Cardiac septum (tissue), 1 donor: Measurements from ENCODE around the gene EPM2A. TPM values are rescaled to one million over a fixed set of nuclear protein-coding genes. Genes with fewer than 3 reads are reported as not detected.

Experiments
- DNase-seq: peaks from one replicate; pipeline ENCODE4 v3.0.0-alpha.2; 2020; ENCODE audit warnings: low spot score
- intact Hi-C: fragments of 100-400 bp; cut with DNase I; formaldehyde crosslinking; loops from one replicate; pipeline ENCODE4 v1.14.0; 2022
- total RNA-seq: library from RNA; stranded (reverse); fragmentation: NEBNext Ultra II Directional; extraction: Animal tissue kit (Norgen Biotek cat#: 25700); gene quantifications from one replicate; pipeline ENCODE4 v1.2.1, GENCODE V29; 2021
- donor health status: DM: no; HTN: no; CAD: no.

Gene EPM2A
- total RNA-seq, 1 donor from 2014 or later, result 42.9 TPM

DNA sequence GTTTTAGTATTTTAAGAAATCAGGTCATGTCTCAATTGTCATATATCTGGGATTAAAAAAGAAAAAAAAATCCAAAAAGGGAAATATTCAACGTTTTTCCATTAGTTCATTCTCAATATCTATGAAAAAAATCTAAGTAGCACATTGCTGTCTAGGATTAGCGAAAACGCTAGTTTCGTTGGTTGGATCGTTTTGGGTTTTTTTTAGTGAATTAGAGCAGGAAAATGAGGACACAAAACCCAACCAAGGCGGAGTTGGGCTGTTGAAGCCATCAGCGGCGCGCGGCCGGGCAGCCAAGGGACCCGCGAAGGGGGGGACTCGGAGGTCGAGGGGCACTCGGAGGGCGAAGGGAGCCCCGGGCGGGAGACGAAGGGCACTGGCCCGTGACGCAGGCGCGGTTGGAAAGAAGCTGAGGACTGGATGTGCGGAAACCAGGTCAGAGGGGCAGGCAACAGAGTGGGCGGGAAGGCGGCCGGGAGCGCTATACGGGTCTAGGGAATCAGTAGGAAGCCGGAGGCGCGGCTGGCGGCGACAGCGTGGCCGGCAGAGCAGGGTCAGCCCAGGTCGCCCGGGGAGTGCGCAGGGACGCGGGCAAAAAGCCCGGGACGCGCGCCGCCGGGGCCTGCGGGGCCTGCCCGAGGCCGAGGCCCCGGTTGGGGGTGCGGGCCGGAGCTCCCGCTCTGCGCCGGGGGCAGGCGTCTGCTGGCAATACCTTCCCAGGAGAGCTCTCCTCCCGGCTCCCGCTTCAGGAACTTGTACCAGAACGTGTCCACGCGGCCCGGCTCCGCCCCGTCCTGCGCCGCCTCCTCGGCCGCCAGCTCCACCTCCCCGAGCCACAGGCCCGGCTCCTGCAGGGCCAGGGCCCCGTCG, 599 bp downstream of the EPM2A start:
- peak; percentile 95 for DNase-seq
- intact Hi-C loops, result loop anchor here (1.0 to 10.0 kb wide), 2 partner anchors 80 to 150 kb away; partner anchors contain the start of gene FBXO30

DNA sequence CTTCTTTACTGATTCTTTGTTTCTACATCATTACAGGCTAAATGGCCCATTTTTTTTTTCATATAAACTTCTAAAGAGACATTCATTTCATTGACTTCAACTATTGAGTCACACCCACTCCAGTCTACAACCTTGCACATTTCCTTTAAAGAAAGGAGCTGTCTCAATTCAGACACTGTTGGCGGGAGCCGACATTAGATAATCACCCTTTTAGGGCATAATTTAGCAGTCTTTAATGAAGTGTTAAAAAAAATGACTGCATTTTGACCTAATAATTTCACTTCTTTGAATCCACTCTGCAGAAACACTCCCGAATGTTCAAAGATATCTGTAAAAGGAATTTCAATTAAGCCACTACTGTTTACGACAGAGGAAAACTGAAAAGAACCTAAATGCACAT, 1.5 kb downstream of the EPM2A start:
- no peak for DNase-seq
- intact Hi-C loops, result loop anchor here (10.0 kb wide), 1 partner anchor 151 kb away; no protein-coding TSS in a partner anchor

- intact Hi-C loops, result loop anchor here (10.0 kb wide), 1 partner anchor 152 kb away; no protein-coding TSS in a partner anchor
- DNase-seq, result no peak
These were observed 2.1 kb downstream of the EPM2A start for GRCh38 chr6:145733207-145733606.

DNA sequence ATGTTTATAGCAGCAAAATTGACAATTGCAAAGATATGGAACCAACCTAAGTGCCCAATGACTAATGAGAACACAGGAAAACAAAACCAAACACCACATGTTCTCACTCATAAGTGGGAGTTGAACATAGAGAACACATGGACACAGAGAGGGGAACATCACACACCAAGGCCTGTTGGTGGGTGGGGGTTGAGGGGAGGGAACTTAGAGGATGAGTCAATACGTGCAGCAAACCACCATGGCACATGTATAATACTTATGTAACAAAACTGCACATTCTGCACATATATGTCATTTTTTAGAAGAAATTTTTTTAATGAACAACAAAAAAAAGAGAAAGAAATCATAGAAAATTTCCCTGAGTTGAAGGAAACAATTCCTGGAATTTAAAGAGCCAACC, 3.9 kb downstream of the EPM2A start:
- DNase-seq, result no peak

GRCh38 chr6:145729887-145730286, 5.4 kb downstream of the EPM2A start:
- DNase-seq, result no peak
- intact Hi-C loops, result loop anchor here (10.0 kb wide), 1 partner anchor 155 kb away; no protein-coding TSS in a partner anchor

More for the DNA sequence above, 3.9 kb downstream of the EPM2A start:
- intact Hi-C loops, result loop anchor here (10.0 kb wide), 1 partner anchor 153 kb away; no protein-coding TSS in a partner anchor

- intact Hi-C loops, result no loop called here
These were observed 6.6 kb downstream of the EPM2A start for GRCh38 chr6:145728444-145729385.

GRCh38 chr6:145727817-145728388, 7.4 kb downstream of the EPM2A start:
- intact Hi-C loops, result no loop called here
- no peak for DNase-seq

More at GRCh38 chr6:145728444-145729385, 6.6 kb downstream of the EPM2A start:
- no peak for DNase-seq

DNA sequence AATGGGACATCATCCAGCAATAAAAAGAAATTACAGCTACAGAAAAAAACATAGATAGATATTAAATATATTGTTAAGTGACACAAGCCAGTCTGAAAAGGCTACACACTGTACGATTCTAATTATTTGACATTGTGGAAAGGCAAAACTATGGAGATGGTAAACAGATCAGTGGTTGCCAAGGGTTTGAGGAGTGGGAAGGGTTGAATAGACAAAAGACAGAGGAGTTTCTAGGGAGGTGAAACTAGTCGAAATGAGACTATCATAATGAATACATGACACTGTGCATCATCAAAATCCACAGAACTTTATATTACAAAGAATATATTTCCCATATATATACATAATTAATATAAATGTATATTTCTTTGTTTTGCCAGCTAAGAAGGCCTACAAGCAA, 9.8 kb downstream of the EPM2A start:
- no peak for DNase-seq
- intact Hi-C loops, result no loop called here

- intact Hi-C loops, result no loop called here
- no peak for DNase-seq
These were observed 11.7 kb downstream of the EPM2A start for GRCh38 chr6:145723646-145724045.

DNA sequence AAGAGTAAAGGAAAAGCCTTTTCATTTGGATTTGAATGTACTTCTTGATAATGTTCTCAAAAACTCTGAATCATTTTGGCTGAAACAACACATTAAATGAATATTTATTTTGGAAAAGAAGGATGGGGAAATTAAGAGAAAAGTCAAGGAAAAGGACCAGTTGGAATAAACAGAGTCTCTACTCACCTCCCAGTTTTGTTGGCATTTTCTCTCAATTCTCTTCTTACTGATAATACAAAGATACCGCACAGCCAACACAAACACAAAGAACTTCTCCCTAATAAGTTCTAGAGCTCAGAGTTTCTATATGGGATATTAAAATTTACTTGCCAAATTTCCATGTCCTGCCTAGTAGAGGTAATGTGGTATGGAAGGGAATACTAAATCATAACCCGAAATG, 13.1 kb downstream of the EPM2A start:
- DNase-seq, result no peak
- intact Hi-C loops, result no loop called here

DNA sequence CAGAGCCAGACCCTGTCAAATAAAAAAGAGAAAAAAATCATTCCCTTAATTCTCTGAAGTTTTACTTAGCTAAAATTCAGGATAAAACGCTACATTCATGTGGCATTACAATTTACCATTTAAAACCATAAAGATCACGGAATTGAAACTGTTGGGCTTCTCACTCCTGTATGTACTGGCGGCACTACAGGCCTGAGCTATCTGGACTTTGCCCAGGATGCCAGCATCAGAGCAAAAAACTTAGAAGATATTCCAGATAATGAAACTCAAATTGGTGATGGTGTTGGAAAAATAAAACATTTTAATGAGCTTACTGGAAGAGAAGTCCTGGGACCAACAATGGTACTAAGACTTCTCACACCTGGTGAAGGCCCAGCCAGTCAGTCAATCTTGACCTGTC, 14.2 kb downstream of the EPM2A start:
- intact Hi-C loops, result no loop called here
- DNase-seq, result no peak

GRCh38 chr6:145715426-145715825, 19.9 kb downstream of the EPM2A start:
- intact Hi-C loops, result no loop called here

GRCh38 chr6:145714731-145715130, 20.6 kb downstream of the EPM2A start:
- intact Hi-C loops, result no loop called here
- DNase-seq, result no peak

More at GRCh38 chr6:145715426-145715825, 19.9 kb downstream of the EPM2A start:
- no peak for DNase-seq

- no peak for DNase-seq
- intact Hi-C loops, result no loop called here
These were observed 21.5 kb downstream of the EPM2A start for GRCh38 chr6:145713773-145714172.

DNA sequence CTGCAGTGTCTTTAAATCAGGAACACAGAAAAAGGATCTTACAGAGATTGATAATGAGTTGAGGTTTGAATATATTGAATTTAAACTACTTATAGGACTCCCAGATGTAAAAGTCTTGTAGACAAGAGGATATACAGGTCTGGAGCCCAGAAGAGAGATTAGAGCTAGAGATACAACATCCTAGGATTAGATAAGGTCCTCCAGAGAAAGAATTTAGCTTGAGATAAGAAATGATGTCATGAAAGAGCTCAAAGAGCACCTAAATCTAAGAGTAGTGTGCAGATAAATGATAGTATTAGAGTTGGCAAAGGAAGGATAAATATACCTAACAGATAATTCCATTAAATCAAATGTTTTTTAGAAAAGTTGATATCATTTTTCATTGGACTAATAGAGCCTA, 23.9 kb downstream of the EPM2A start:
- DNase-seq, result no peak
- intact Hi-C loops, result no loop called here

DNA sequence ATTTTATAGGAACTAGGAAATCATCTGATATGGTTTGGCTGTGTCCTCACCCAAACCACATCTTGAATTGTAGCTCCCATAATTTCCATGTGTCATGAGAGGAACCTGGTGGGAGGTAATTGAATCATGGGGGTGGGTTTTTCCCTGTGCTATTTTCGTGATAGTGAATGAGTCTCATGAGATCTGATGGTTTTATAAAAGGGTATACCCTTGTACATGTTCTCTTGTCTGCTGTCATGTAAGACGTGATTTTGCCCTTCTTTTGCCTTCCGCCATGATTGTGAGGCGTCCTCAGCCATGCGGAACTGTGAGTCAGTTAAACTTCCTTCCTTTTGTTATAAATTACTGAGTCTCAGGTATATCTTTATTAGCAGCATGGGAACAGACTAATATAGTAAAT, 27.9 kb downstream of the EPM2A start:
- intact Hi-C loops, result no loop called here
- DNase-seq, result no peak

DNA sequence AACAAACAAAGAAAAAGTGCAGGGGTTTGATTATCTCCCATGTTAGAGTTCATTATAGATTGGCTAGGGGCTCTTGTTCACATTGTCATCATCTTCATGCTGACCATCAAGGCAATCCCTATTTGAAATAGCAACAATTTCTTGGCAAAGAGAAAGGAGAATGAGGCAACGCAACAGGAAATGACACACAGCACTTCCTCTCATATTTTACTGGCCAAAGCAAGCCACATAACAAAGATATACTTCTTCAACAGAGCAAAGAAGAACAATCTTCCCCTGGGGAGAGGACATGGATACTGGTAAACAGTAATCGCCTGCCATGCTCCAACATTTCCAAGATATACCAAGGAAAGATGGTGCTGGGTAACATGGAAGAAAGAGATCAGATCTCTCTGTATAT, 29.8 kb downstream of the EPM2A start:
- no peak for DNase-seq
- intact Hi-C loops, result no loop called here

- intact Hi-C loops, result no loop called here
- no peak for DNase-seq
These were observed 31.1 kb downstream of the EPM2A start for GRCh38 chr6:145704143-145704781.

DNA sequence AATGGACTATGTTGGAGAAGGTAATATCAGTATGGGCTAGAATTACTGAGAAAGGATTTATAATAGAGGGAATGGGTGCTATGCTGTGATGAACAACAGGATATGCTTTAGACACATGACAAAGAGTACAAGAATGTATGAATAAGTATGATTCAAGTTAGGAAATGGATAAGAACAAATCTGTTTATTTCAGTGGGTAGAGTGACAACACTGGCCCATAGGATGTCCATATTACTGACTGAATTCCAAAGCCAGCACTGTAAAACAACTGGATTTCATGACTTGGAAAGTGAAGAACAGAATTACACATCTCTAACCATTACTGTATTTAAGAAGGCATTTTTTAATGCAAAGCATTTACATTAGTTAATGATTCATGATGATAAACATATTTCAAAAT, 35.9 kb downstream of the EPM2A start:
- no peak for DNase-seq
- intact Hi-C loops, result no loop called here
